ENCODE data around the gene HS3ST3A1. TPM values are rescaled to one million over a fixed set of nuclear protein-coding genes. Genes with fewer than 3 reads are reported as not detected.

Gene HS3ST3A1
- total RNA-seq, 4 donors from 2014 or later, result 1.5 to 20.6 TPM; not detected in 2

DNA sequence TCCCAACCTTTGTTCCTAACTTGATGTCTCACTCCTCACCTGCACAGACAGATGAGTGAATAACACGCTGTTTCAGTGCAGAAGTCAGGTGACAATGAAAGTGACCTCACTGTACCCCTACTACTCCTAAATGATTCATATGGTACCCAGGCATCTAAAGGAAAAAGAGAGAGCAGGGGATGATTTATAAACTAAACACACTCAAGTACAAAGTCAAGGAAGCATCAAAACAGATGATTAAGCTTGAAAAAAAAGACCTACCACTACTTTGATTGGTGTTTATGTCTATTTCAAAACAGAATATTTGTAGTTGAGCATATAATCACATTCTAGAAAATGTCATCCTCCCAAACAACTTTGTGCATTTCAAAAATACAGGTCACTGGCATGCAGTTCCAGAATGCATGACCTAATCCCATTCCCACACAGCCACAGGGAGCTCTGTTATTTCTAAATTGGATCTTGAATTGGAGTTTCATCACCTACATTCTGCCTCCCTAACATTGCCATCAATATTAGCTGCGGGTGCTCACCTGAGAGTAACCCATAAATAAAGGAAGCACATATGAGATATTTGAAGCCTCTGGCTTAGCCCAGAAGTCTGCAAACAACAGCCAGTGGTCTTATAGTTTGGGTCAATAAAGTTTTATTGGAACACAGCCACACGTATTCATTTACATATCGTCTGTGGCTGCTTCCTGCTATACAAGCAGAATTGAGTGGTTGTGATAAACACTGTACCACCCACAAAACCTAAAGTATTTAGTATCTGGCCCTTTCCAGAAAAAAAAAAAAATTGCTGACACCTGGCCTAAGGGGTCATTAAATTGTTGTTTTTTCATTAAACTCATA is 14.0 kb downstream of the HS3ST3A1 start:
- no peaks in the 10 kb centered on the region for H3K27me3 ChIP-seq
- no peaks in the 10 kb centered on the region for H3K36me3 ChIP-seq
- no peak overlapping the region for H3K4me3 ChIP-seq

DNA sequence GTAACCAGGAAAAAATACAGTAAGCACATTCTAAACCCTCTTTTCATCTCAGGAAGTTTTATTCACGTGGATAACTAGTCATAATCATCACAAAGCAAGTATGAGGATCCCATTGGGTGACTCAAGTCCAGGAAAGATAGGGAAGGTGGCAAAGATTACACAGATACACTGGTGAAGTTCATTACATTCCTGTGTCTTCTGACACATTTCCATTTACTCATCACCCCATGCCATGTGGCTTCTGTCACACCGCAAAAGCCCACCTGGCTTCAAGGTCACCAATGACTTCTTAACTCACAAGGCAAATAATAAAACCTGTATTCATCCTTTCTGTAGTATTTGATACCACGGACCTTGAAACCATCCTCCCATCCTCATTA is 17.0 kb downstream of the HS3ST3A1 start:
- Histone ChIP-seq H3K36me3 (no peaks in the 10 kb centered on the region), H3K9me3 (no peaks in the 10 kb centered on the region), H3K27me3 (no peaks in the 10 kb centered on the region), H3K4me3 (no peak overlapping the region), H3K4me1 (no peaks in the 10 kb centered on the region), H3K27ac (no peak overlapping the region)
- TF ChIP-seq POLR2A (IDR thresholded peaks at IDR 0.05), result no peak
- TF ChIP-seq, protein P1, sequence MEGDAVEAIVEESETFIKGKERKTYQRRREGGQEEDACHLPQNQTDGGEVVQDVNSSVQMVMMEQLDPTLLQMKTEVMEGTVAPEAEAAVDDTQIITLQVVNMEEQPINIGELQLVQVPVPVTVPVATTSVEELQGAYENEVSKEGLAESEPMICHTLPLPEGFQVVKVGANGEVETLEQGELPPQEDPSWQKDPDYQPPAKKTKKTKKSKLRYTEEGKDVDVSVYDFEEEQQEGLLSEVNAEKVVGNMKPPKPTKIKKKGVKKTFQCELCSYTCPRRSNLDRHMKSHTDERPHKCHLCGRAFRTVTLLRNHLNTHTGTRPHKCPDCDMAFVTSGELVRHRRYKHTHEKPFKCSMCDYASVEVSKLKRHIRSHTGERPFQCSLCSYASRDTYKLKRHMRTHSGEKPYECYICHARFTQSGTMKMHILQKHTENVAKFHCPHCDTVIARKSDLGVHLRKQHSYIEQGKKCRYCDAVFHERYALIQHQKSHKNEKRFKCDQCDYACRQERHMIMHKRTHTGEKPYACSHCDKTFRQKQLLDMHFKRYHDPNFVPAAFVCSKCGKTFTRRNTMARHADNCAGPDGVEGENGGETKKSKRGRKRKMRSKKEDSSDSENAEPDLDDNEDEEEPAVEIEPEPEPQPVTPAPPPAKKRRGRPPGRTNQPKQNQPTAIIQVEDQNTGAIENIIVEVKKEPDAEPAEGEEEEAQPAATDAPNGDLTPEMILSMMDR (IDR thresholded peaks at IDR 0.05), result no peak
- no peak for DNase-seq

More for the DNA sequence above, 14.0 kb downstream of the HS3ST3A1 start:
- no peak overlapping the region for H3K27ac ChIP-seq
- no peak for DNase-seq
- H3K9me3 ChIP-seq, result no peaks in the 10 kb centered on the region
- H3K4me1 ChIP-seq, result no peaks in the 10 kb centered on the region
- TF ChIP-seq POLR2A (IDR thresholded peaks at IDR 0.05), result no peak
- TF ChIP-seq, protein P1 (IDR thresholded peaks at IDR 0.05), result no peak

DNA sequence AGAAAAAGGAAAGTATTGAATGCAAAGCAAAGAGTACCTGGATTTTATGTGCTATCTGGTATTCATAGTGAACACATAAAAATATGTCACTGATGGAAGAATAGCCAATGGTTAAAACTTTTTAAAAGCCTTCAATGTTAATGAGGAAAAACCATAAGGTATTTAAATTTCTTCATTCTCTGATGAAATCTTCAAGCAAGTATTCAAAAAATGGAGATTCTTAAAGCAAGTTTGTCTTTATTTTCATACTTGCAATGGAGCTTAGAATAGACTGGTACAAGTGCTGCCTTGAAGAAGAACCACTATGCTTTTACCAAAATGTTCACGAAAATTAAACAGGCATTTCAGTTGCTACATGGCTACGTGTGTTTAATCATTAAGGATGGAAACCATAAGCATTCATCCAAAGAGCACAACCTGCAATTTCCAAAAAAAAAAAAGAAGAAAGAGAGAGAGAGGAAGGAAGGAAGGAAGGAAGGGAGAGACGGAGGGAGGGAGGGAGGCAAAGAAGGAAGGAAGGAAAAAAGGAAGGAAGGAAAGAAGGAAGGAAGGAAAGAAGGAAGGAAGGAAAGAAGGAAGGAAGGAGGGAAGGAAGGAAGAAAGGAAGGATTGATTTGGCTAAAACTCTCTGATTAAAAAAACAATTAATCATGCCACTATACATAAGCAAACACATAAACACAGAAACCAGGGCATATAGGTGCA is 17.6 kb downstream of the HS3ST3A1 start:
- DNase-seq, result no peak
- H3K27ac ChIP-seq, result no peak overlapping the region
- H3K9me3 ChIP-seq, result no peaks in the 10 kb centered on the region
- H3K36me3 ChIP-seq, result no peaks in the 10 kb centered on the region
- no peak overlapping the region for H3K4me3 ChIP-seq
- no peaks in the 10 kb centered on the region for H3K4me1 ChIP-seq
- H3K27me3 ChIP-seq, result no peaks in the 10 kb centered on the region
- no peak for TF ChIP-seq POLR2A (IDR thresholded peaks at IDR 0.05)
- TF ChIP-seq, protein P1 (IDR thresholded peaks at IDR 0.05), result no peak

DNA sequence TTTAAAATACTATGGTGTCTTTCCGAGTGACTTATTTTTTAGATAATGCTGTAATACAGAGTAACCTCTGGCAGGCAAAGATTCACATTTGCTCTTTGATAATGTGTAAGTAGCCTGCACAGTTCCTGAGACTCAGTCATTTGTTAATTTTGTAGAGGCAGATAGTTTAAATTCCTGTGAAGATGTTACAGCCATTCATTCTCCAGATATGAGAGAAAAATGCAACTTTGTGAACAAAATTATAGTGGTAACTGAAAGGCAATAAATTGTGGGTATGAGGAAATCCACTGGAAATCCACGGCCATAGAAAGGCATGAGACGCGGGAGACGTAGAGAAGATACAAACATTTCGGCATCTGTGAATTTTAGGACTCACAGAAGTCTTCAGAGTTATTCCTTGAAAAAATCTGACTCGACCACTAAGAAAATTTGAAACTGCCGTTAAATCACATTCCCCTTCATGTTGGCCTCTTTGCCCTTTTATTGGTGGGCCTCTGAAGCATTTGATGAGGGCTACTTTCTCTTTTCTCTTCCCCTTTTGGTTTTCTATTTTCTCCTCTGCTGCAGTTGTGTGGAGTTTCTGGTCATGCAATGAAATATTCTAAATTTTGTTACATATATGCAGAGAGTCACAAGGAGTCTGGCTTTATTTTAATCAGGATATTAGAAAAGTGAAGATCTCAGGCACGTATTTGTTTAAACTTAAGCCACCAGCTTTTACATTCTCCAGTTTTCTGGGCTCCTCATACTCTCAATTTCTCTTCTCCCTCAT is 18.8 kb downstream of the HS3ST3A1 start:
- Histone ChIP-seq H3K4me3 (no peak overlapping the region), H3K36me3 (no peaks in the 10 kb centered on the region), H3K9me3 (no peaks in the 10 kb centered on the region), H3K27me3 (no peaks in the 10 kb centered on the region), H3K4me1 (no peaks in the 10 kb centered on the region), H3K27ac (no peak overlapping the region)
- DNase-seq, result no peak
- no peak for TF ChIP-seq POLR2A (IDR thresholded peaks at IDR 0.05)
- TF ChIP-seq, protein P1 (IDR thresholded peaks at IDR 0.05), result no peak

GRCh38 chr17:13581925-13582324 is 19.8 kb downstream of the HS3ST3A1 start:
- Histone ChIP-seq H3K9me3 (no peaks in the 10 kb centered on the region), H3K4me1 (no peaks in the 10 kb centered on the region), H3K27me3 (no peaks in the 10 kb centered on the region), H3K27ac (no peak overlapping the region), H3K4me3 (no peak overlapping the region), H3K36me3 (no peaks in the 10 kb centered on the region)
- no peak for DNase-seq
- no peak for TF ChIP-seq POLR2A (IDR thresholded peaks at IDR 0.05)
- TF ChIP-seq, protein P1 (IDR thresholded peaks at IDR 0.05), result no peak
